Hindlimb muscle (tissue), 1 donor: ENCODE data around the gene PRR20E. TPM values are rescaled to one million over a fixed set of nuclear protein-coding genes. Genes with fewer than 3 reads are reported as not detected.
"Not testable (repeated sequence)": the region's sequence is repeated elsewhere in the genome, so short reads cannot be mapped to it uniquely, and the experiment has no call there.

Experiments used
- DNase-seq: peaks from one replicate; pipeline ENCODE4 v3.0.0-alpha.2; 2013
- polyA plus RNA-seq: library from polyadenylated mRNA; unstranded; fragments of 120-200 nt; gene quantifications from one replicate; pipeline ENCODE4 v1.2.1, GENCODE V29; 2013; ENCODE audit not compliant: insufficient read length

The PRR20E gene
- not detected for polyA plus RNA-seq

GRCh38 chr13:57166897-57167296 lies at the start of gene PRR20E:
Gene PRR20E, plus strand, starts transcription at chr13:57167197. Its CDS starts 387 bp downstream, at chr13:57167584.
- DNase-seq: not testable (repeated sequence)

GRCh38 chr13:57123681-57124080 lies 43.3 kb upstream of the PRR20E start:
- DNase-seq: peak; percentile 84

- no peak for DNase-seq
These were observed 38.1 kb upstream of the PRR20E start for GRCh38 chr13:57128909-57129308.

- DNase-seq: no peak
These were observed 30.9 kb upstream of the PRR20E start for GRCh38 chr13:57136093-57136492.

GRCh38 chr13:57137585-57137984 lies 29.4 kb upstream of the PRR20E start:
- no peak for DNase-seq

GRCh38 chr13:57138988-57139387 lies 28.0 kb upstream of the PRR20E start:
- no peak for DNase-seq

- DNase-seq: not testable (repeated sequence)
These were observed 27.2 kb upstream of the PRR20E start for GRCh38 chr13:57139781-57140180.

GRCh38 chr13:57140235-57140968 lies 26.6 kb upstream of the PRR20E start, which contains the start of gene PRR20A:
Gene PRR20A, plus strand, starts transcription at chr13:57140918. Its CDS starts 387 bp downstream, at chr13:57141305.
- DNase-seq: not testable (repeated sequence)

GRCh38 chr13:57147188-57147587 lies 19.8 kb upstream of the PRR20E start, which contains the start of gene PRR20B:
Gene PRR20B, plus strand, starts transcription at chr13:57147488. Its CDS starts 387 bp downstream, at chr13:57147875.
- not testable (repeated sequence) for DNase-seq

GRCh38 chr13:57148106-57148505 lies 18.9 kb upstream of the PRR20E start:
- DNase-seq: not testable (repeated sequence)

- DNase-seq: not testable (repeated sequence)
These were observed 13.2 kb upstream of the PRR20E start, which contains the start of gene PRR20C for GRCh38 chr13:57153761-57154160. Gene PRR20C, plus strand, starts transcription at chr13:57154061. Its CDS starts 387 bp downstream, at chr13:57154448.

- not testable (repeated sequence) for DNase-seq
These were observed 6.7 kb upstream of the PRR20E start, which contains the start of gene PRR20D for GRCh38 chr13:57160332-57160731. Gene PRR20D, plus strand, starts transcription at chr13:57160632. Its CDS starts 387 bp downstream, at chr13:57161019.

GRCh38 chr13:57191667-57192066 lies 24.7 kb downstream of the PRR20E start:
- DNase-seq: no peak

GRCh38 chr13:57212989-57213388 lies 46.0 kb downstream of the PRR20E start:
- no peak for DNase-seq

Other genes starting within 250 kb of the PRR20E start
- gene PRR20A, start 26.3 kb upstream of the PRR20E start, polyA plus RNA-seq: not detected
- not detected for gene PRR20B, start 19.7 kb upstream of the PRR20E start, polyA plus RNA-seq
- not detected for gene PRR20C, start 13.1 kb upstream of the PRR20E start, polyA plus RNA-seq
- not detected for gene PRR20D, start 6.6 kb upstream of the PRR20E start, polyA plus RNA-seq